Limb (tissue), 2 donors: ENCODE results near the gene ADIRF.
A peak's percentile ranks its signal among the peaks of the same experiment; 100 is the strongest.
"Not testable (repeated sequence)": the region's sequence is repeated elsewhere in the genome, so short reads cannot be mapped to it uniquely, and the experiment has no call there.

Source experiments
- DNase-seq, 2 donors: peaks; one replicate each; pipeline ENCODE4 v3.0.0-alpha.2; 2016; ENCODE audit errors: extremely low spot score in 2 of 2

Gene ADIRF

GRCh38 chr10:86968271-86968993, at the start of gene ADIRF:
Gene ADIRF (plus strand): TSS chr10:86968482. CDS start chr10:86968545, 63 bp downstream.
- peak in 1 of 2 donors; percentile 46 for DNase-seq

GRCh38 chr10:86922553-86922961, 45.7 kb upstream of the ADIRF start:
- DNase-seq = no peak

GRCh38 chr10:86929468-86930380, 38.6 kb upstream of the ADIRF start:
- no peak for DNase-seq

- DNase-seq = no peak
Observed at GRCh38 chr10:86931872-86932271, 36.4 kb upstream of the ADIRF start.

- no peak for DNase-seq
Observed at GRCh38 chr10:86932674-86933073, 35.6 kb upstream of the ADIRF start.

GRCh38 chr10:86934162-86934711, 34.0 kb upstream of the ADIRF start:
- DNase-seq = not testable (repeated sequence)

- no peak for DNase-seq
Observed at GRCh38 chr10:86936661-86937501, 31.4 kb upstream of the ADIRF start.

GRCh38 chr10:86937502-86938154, 30.7 kb upstream of the ADIRF start:
- no peak for DNase-seq

- no peak for DNase-seq
Observed at GRCh38 chr10:86938260-86938659, 30.0 kb upstream of the ADIRF start.

- DNase-seq = not testable (repeated sequence)
Observed at GRCh38 chr10:86940076-86940475, 28.2 kb upstream of the ADIRF start.

- DNase-seq = no peak
Observed at GRCh38 chr10:86940677-86941076, 27.6 kb upstream of the ADIRF start.

GRCh38 chr10:86941426-86941825, 26.9 kb upstream of the ADIRF start:
- DNase-seq = no peak

GRCh38 chr10:86941991-86942421, 26.3 kb upstream of the ADIRF start:
- DNase-seq = no peak

GRCh38 chr10:86942441-86943315, 25.6 kb upstream of the ADIRF start:
- DNase-seq = no peak

GRCh38 chr10:86943316-86944030, 24.8 kb upstream of the ADIRF start:
- DNase-seq = no peak

- no peak for DNase-seq
Observed at GRCh38 chr10:86944031-86944419, 24.3 kb upstream of the ADIRF start.

GRCh38 chr10:86944471-86944870, 23.8 kb upstream of the ADIRF start:
- DNase-seq = no peak

GRCh38 chr10:86944907-86945306, 23.4 kb upstream of the ADIRF start:
- DNase-seq = no peak
